H1 (cell line): ENCODE data around the gene MFAP1. TPM values are rescaled to one million over a fixed set of nuclear protein-coding genes. Genes with fewer than 3 reads are reported as not detected.

Source experiments
- CTCF ChIA-PET: fragments of 300-600 bp; sonication (Branson Sonifier 250); formaldehyde crosslinking; loops from one replicate; lab custom pipeline; 2021; ENCODE audit not compliant: partially characterized antibody; lab: Charles Lee
- POLR2A ChIA-PET: fragments of 300-600 bp; sonication (Branson Sonifier 250); formaldehyde crosslinking; loops from one replicate; lab custom pipeline; 2021; ENCODE audit warnings: inconsistent platforms; ENCODE audit not compliant: partially characterized antibody; lab: Charles Lee
- DNase-seq, 2 experiments: peaks; one replicate each; pipeline versions ENCODE4 v3.0.0 to v3.0.0-alpha.2; 2010 to 2022; ENCODE audit warnings: low spot score in 2 of 2, low read depth in 1 of 2, mixed read lengths in 1 of 2
- FAIRE-seq: peaks from 2 replicates; lab custom pipeline; 2011; peaks lifted over from hg19 to GRCh38; lab: Jason Lieb, UNC
- H2AFZ ChIP-seq: 2 replicates; pipeline ENCODE4 v1.8.1; 2012; ENCODE audit warnings: low read length, inconsistent platforms
- H2AK5ac ChIP-seq: 2 replicates; pipeline ENCODE4 v1.6.1; 2013; ENCODE audit warnings: low read depth, low read length
- H2BK120ac ChIP-seq: replicated peaks from 2 replicates; pipeline ENCODE3; 2013; ENCODE audit warnings: low read depth, low read length, inconsistent platforms
- H2BK12ac ChIP-seq: 2 replicates; pipeline ENCODE4 v1.6.1; 2013; ENCODE audit warnings: low read depth, low read length
- H2BK15ac ChIP-seq: 2 replicates; pipeline ENCODE4 v1.6.1; 2013; ENCODE audit warnings: low read length
- H2BK20ac ChIP-seq: 2 replicates; pipeline ENCODE4 v1.6.1; 2013; ENCODE audit warnings: low read length
- H2BK5ac ChIP-seq: 2 replicates; pipeline ENCODE4 v1.6.1; 2013; ENCODE audit warnings: low read depth, low read length
- H3K14ac ChIP-seq: 2 replicates; pipeline ENCODE4 v1.6.1; 2013; ENCODE audit warnings: inconsistent platforms; ENCODE audit not compliant: insufficient read length
- H3K18ac ChIP-seq: 2 replicates; pipeline ENCODE4 v1.6.1; 2013; ENCODE audit warnings: low read length; ENCODE audit errors: extremely low read depth
- H3K23ac ChIP-seq: 2 replicates; pipeline ENCODE4 v1.6.1; 2013; ENCODE audit warnings: inconsistent platforms; ENCODE audit not compliant: insufficient read length
- H3K23me2 ChIP-seq: 2 replicates; pipeline ENCODE4 v1.6.1; 2013; ENCODE audit warnings: low read depth, low read length
- H3K27ac ChIP-seq: 2 replicates; pipeline ENCODE4 v1.6.1; 2011; ENCODE audit warnings: low read depth, low read length, inconsistent platforms
- H3K27me3 ChIP-seq, 4 experiments: replicated peaks in 1 of 4; 1 replicate in 1 of 4; 2 replicates in 3 of 4; pipeline versions ENCODE4 v1.6.1 to v1.8.1; 2011 to 2013; ENCODE audit warnings: low read length in 3 of 4, mild to moderate bottlenecking in 3 of 4, inconsistent platforms in 2 of 4, mixed read lengths in 2 of 4, moderate library complexity in 1 of 4; ENCODE audit not compliant: control insufficient read depth in 3 of 4, insufficient read depth in 3 of 4; ENCODE audit errors: extremely low read depth in 1 of 4
- H3K36me3 ChIP-seq, 4 experiments: 2 replicates each; pipeline versions ENCODE4 v1.6.1 to v1.8.1; 2011 to 2013; ENCODE audit warnings: mild to moderate bottlenecking in 4 of 4, low read length in 3 of 4, moderate library complexity in 2 of 4, control low read depth in 1 of 4, inconsistent platforms in 1 of 4; ENCODE audit not compliant: insufficient read depth in 4 of 4, control insufficient read depth in 2 of 4
- H3K4ac ChIP-seq: replicated peaks from 2 replicates; pipeline ENCODE3; 2013; ENCODE audit warnings: low read length, low read depth, mixed read lengths, inconsistent platforms; ENCODE audit not compliant: insufficient read length
- H3K4me1 ChIP-seq, 4 experiments: replicated peaks in 1 of 4; 1 replicate in 1 of 4; 2 replicates in 3 of 4; pipeline versions ENCODE4 v1.6.1 to v1.8.1; 2011 to 2013; ENCODE audit warnings: low read length in 3 of 4, inconsistent platforms in 2 of 4, mixed read lengths in 1 of 4; ENCODE audit not compliant: insufficient read depth in 4 of 4, control insufficient read depth in 3 of 4
- H3K4me2 ChIP-seq, 2 experiments: 2 replicates each; pipeline versions ENCODE4 v1.6.1 to v1.8.1; 2011 to 2013; ENCODE audit warnings: low read depth in 2 of 2, low read length in 2 of 2, control low read depth in 1 of 2, inconsistent platforms in 1 of 2, mild to moderate bottlenecking in 1 of 2; ENCODE audit not compliant: insufficient read depth in 1 of 2
- H3K4me3 ChIP-seq, 4 experiments: fragments of 200-600, 300-600 bp in 1 of 4; sonication (generic), shearing (Covaris generic), sonication (Bioruptor Twin) in 1 of 4; 2 replicates each; pipeline versions ENCODE4 v1.5.1 to v1.8.1; 2011 to 2016; ENCODE audit warnings: low read length in 4 of 4, low read depth in 3 of 4, control low read depth in 2 of 4, inconsistent platforms in 2 of 4, mild to moderate bottlenecking in 2 of 4, mixed read lengths in 1 of 4, moderate library complexity in 1 of 4; ENCODE audit not compliant: insufficient read depth in 2 of 4; ENCODE audit errors: extremely low read depth in 1 of 4
- H3K56ac ChIP-seq: replicated peaks from 2 replicates; pipeline ENCODE3; 2013; ENCODE audit warnings: low read depth, mild to moderate bottlenecking, mixed read lengths, low read length, inconsistent platforms; ENCODE audit not compliant: insufficient read length
- H3K79me1 ChIP-seq: 2 replicates; pipeline ENCODE4 v1.6.1; 2013; ENCODE audit warnings: low read depth, low read length, control low read depth
- H3K79me2 ChIP-seq, 2 experiments: 2 replicates each; pipeline versions ENCODE4 v1.6.1 to v1.8.1; 2012 to 2013; ENCODE audit warnings: low read length in 2 of 2, mild to moderate bottlenecking in 2 of 2, inconsistent platforms in 1 of 2; ENCODE audit not compliant: insufficient read depth in 2 of 2, control insufficient read depth in 1 of 2
- H3K9ac ChIP-seq, 4 experiments: replicated peaks in 1 of 4; 1 replicate in 1 of 4; 2 replicates in 3 of 4; pipeline versions ENCODE4 v1.6.1 to v1.8.1; 2011 to 2013; ENCODE audit warnings: low read depth in 3 of 4, low read length in 3 of 4, control low read depth in 2 of 4, mild to moderate bottlenecking in 2 of 4, moderate library complexity in 2 of 4, inconsistent platforms in 1 of 4; ENCODE audit errors: extremely low read depth in 1 of 4
- H3K9me3 ChIP-seq, 2 experiments: 2 replicates each; pipeline versions ENCODE4 v1.6.1 to v1.8.1; 2012 to 2013; ENCODE audit warnings: mild to moderate bottlenecking in 2 of 2, moderate library complexity in 2 of 2, control low read depth in 1 of 2, inconsistent platforms in 1 of 2, low read depth in 1 of 2, low read length in 1 of 2, mixed read lengths in 1 of 2; ENCODE audit not compliant: insufficient read depth in 2 of 2
- H4K20me1 ChIP-seq, 2 experiments: replicated peaks in 1 of 2; 2 replicates each; pipeline versions ENCODE3 to v1.8.1; 2011 to 2013; ENCODE audit warnings: inconsistent platforms in 2 of 2, low read length in 2 of 2, mild to moderate bottlenecking in 1 of 2; ENCODE audit not compliant: insufficient read depth in 2 of 2, control insufficient read depth in 1 of 2
- H4K5ac ChIP-seq: 2 replicates; pipeline ENCODE4 v1.6.1; 2013; ENCODE audit warnings: low read length, low read depth, mixed read lengths, inconsistent platforms; ENCODE audit not compliant: insufficient read length
- H4K8ac ChIP-seq: 2 replicates; pipeline ENCODE4 v1.8.0; 2013; ENCODE audit warnings: mild to moderate bottlenecking, moderate library complexity, low read length, inconsistent platforms; ENCODE audit not compliant: insufficient read depth; ENCODE audit errors: extremely low read depth
- H4K91ac ChIP-seq: replicated peaks from 2 replicates; pipeline ENCODE3; 2013; ENCODE audit warnings: low read length, mixed read lengths, inconsistent platforms; ENCODE audit not compliant: insufficient read length
- ATF3 ChIP-seq: IDR thresholded peaks from 2 replicates; pipeline ENCODE4 v1.6.1; 2011; ENCODE audit warnings: low read depth, mild to moderate bottlenecking, low read length; ENCODE audit not compliant: insufficient read depth
- BCL11A ChIP-seq, 2 experiments: IDR thresholded peaks; one replicate each; pipeline ENCODE4 v1.6.1; 2011; ENCODE audit warnings: low read depth in 2 of 2, low read length in 2 of 2, mild to moderate bottlenecking in 2 of 2
- EGR1 ChIP-seq: IDR thresholded peaks from 2 replicates; pipeline ENCODE4 v1.6.1; 2011; ENCODE audit warnings: low read depth, low read length, borderline replicate concordance
- FOSL1 ChIP-seq: IDR thresholded peaks from 2 replicates; pipeline ENCODE4 v1.6.1; 2011; ENCODE audit warnings: mild to moderate bottlenecking, low read depth, low read length, moderate library complexity; ENCODE audit not compliant: insufficient read depth
- HDAC2 ChIP-seq, 2 experiments: fragments of 300-600 bp in 1 of 2; sonication (generic) in 1 of 2; IDR thresholded peaks; 2 replicates each; pipeline ENCODE4 v1.6.1; 2011 to 2012; ENCODE audit warnings: low read depth in 2 of 2, low read length in 2 of 2, mild to moderate bottlenecking in 2 of 2, moderate library complexity in 2 of 2, borderline replicate concordance in 1 of 2, inconsistent platforms in 1 of 2
- KDM1A ChIP-seq: fragments of 200-600, 300-600 bp; sonication (generic); IDR thresholded peaks from 2 replicates; pipeline ENCODE4 v1.7.1; 2016; ENCODE audit warnings: mild to moderate bottlenecking, low read length, borderline replicate concordance
- RBBP5 ChIP-seq: IDR thresholded peaks from 2 replicates; pipeline ENCODE4 v1.7.1; 2012; ENCODE audit warnings: low read depth, mild to moderate bottlenecking, inconsistent platforms, low read length, moderate library complexity, borderline replicate concordance
- YY1 ChIP-seq: IDR thresholded peaks from 2 replicates; pipeline ENCODE4 v1.6.1; 2011; ENCODE audit warnings: low read depth, mild to moderate bottlenecking, low read length
- ZNF274 ChIP-seq: IDR thresholded peaks from 2 replicates; pipeline ENCODE4 v1.7.0; 2012; ENCODE audit warnings: low read length, borderline replicate concordance; ENCODE audit errors: extremely low read depth
- WGBS, 2 experiments: shearing (Covaris generic) in 1 of 2; methylation state at CpG; one replicate each; pipeline versions ENCODE4 v1.1.6 to v1.1.7; 2013 to 2015; ENCODE audit warnings: low lambda C conversion rate in 2 of 2, mixed read lengths in 2 of 2, inconsistent platforms in 1 of 2, low coverage in 1 of 2, missing lambda C conversion rate in 1 of 2; ENCODE audit not compliant: insufficient replicate concordance in 2 of 2, insufficient coverage in 1 of 2, insufficient read length in 1 of 2; ENCODE audit errors: extremely low coverage in 1 of 2, missing lambda C conversion rate in 1 of 2; 5-methylcytosine and 5-hydroxymethylcytosine counted together
- polyA plus RNA-seq, 7 experiments: library from polyadenylated mRNA; depleted of rRNA in 3 of 7; stranded (reverse) in 5 of 7; unstranded in 2 of 7; fragments of >200 nt in 5 of 7; fragments of 200-250 nt in 2 of 7; gene quantifications; 1 replicate in 5 of 7; 2 replicates in 1 of 7; 4 replicates in 1 of 7; pipeline versions ENCODE4 v1.2.1 to v1.2.3, GENCODE V29; 2011 to 2013; ENCODE audit warnings: missing spikeins in 2 of 7, mixed read lengths in 2 of 7
- total RNA-seq: library from RNA; stranded (reverse); fragmentation: NEBNext Ultra II Directional; extraction: Animal tissue kit (Norgen Biotek cat#: 25700); gene quantifications from 2 replicates; pipeline ENCODE4 v1.2.1, GENCODE V29; 2021

MFAP1 gene
- total and polyA plus RNA-seq, 2 of the 8 experiments (the other 6 are each of a cell fraction or from before 2014, with no cell fraction given), result 23.6 to 36.7 TPM

- H2BK120ac ChIP-seq, result no peak overlapping the region
- 95% methylated on average over 5 of the region's 5 CpGs; no CpG with 5 or more reads in 1 of the 2 experiments for WGBS, 2 experiments
- no peak overlapping the region for H3K4me3 ChIP-seq
- TF ChIP-seq FOSL1 (no peak), BCL11A (IDR thresholded peaks at IDR 0.05; ENCODE audit: low read depth in 2 of 2, low read length in 2 of 2) (no peak), RBBP5 (no peak), ATF3 (no peak), YY1 (no peak), EGR1 (no peak), KDM1A (no peak), ZNF274 (no peak), HDAC2 (IDR thresholded peaks at IDR 0.05; ENCODE audit: borderline replicate concordance in 1 of 2, low read depth in 2 of 2, low read length in 2 of 2) (no peak)
- no peak overlapping the region for H2BK15ac ChIP-seq
- no peak overlapping the region for H2BK5ac ChIP-seq
- no peaks in the 10 kb centered on the region for H3K4me1 ChIP-seq
- H4K91ac ChIP-seq, result no peak overlapping the region
- peaks cover 0 to 1% (median 0%) of the 10 kb centered on the region in 4 experiments; a peak in 1 of 7 replicates for H3K27me3 ChIP-seq
- no peak overlapping the region for H3K18ac ChIP-seq
- peaks cover 26 to 86% (median 66%) of the 10 kb centered on the region in 4 experiments for H3K36me3 ChIP-seq
- no peak overlapping the region for H2AK5ac ChIP-seq
- no peaks in the 10 kb centered on the region for H3K23me2 ChIP-seq
- H3K4me2 ChIP-seq, result no peak overlapping the region
- H3K79me2 ChIP-seq, result no peaks in the 10 kb centered on the region
- H2BK12ac ChIP-seq, result no peak overlapping the region
- H4K20me1 ChIP-seq, result peaks cover 0 to 1% of the 10 kb centered on the region in 2 experiments
- H3K14ac ChIP-seq, result no peak overlapping the region
- POLR2A ChIA-PET, result interaction anchor here (6.5 kb wide), 1 partner anchor 10 kb away, joined by 71 read pairs; the partner anchor contains the start of genes HYPK and SERINC4
- no peak overlapping the region for H3K9ac ChIP-seq
- no peaks in the 10 kb centered on the region for H3K9me3 ChIP-seq
- no peak overlapping the region for H3K23ac ChIP-seq
- H4K8ac ChIP-seq, result no peak overlapping the region
- no peak overlapping the region for H2BK20ac ChIP-seq
- H4K5ac ChIP-seq, result no peak overlapping the region
- FAIRE-seq (no peak), DNase-seq (no peak)
- no peak overlapping the region for H3K4ac ChIP-seq
- no peaks in the 10 kb centered on the region for H3K79me1 ChIP-seq
- CTCF ChIA-PET, result interaction anchor here (1.2 to 1.3 kb wide), 2 partner anchors 38 to 40 kb away, joined by 4 read pairs; no protein-coding TSS in a partner anchor
- H2AFZ ChIP-seq, result no peak overlapping the region
- no peak overlapping the region for H3K27ac ChIP-seq
- no peak overlapping the region for H3K56ac ChIP-seq
Observed at GRCh38 chr15:43808435-43808950, 16.0 kb downstream of the MFAP1 start.
